GM12865 (cell line): ENCODE measurements around the gene C5.

Experiments used
- DNase-seq: peaks from one replicate; pipeline ENCODE4 v3.0.0; 2010; ENCODE audit warnings: low read depth
- H3K4me3 ChIP-seq: 2 replicates; pipeline ENCODE4 v1.5.1; 2011; ENCODE audit warnings: mild to moderate bottlenecking, low read depth, low read length, control low read depth
- CTCF ChIP-seq: IDR thresholded peaks from 2 replicates; pipeline ENCODE4 v1.5.1; 2011; ENCODE audit warnings: low read length, control low read depth, low read depth, inconsistent platforms; ENCODE audit not compliant: insufficient read depth; ENCODE audit errors: missing control alignments

C5 gene

GRCh38 chr9:121075251-121076036 is 25.4 kb upstream of the C5 start:
- peak; percentile 3 for TF ChIP-seq CTCF
- peak; percentile 65 for DNase-seq
- peak overlapping the region; percentile 83 for H3K4me3 ChIP-seq

GRCh38 chr9:121074370-121075250 is 24.5 kb upstream of the C5 start, which contains the start of gene CNTRL:
CNTRL (plus strand) TSS chr9:121074955; CDS start chr9:121088327, 13,372 bp downstream.
- TF ChIP-seq CTCF: no peak
- peak within 1 kb of the TSS; percentile 83 for H3K4me3 ChIP-seq
- peak; percentile 96 for DNase-seq

GRCh38 chr9:121073038-121073437 is 23.0 kb upstream of the C5 start:
- H3K4me3 ChIP-seq: peak overlapping the region; percentile 83
- DNase-seq: no peak
- no peak for TF ChIP-seq CTCF

GRCh38 chr9:121071756-121072421 is 21.8 kb upstream of the C5 start:
- peak; percentile 20 for TF ChIP-seq CTCF
- peak overlapping the region; percentile 44 for H3K4me3 ChIP-seq
- peak; percentile 69 for DNase-seq

- no peak for TF ChIP-seq CTCF
- H3K4me3 ChIP-seq: peak overlapping the region; percentile 44
- peak; percentile 68 for DNase-seq
Measured at GRCh38 chr9:121071370-121071755, 21.3 kb upstream of the C5 start.

- DNase-seq: peak; percentile 14
- no peak overlapping the region for H3K4me3 ChIP-seq
- TF ChIP-seq CTCF: no peak
Measured at GRCh38 chr9:121069396-121069795, 19.3 kb upstream of the C5 start.
